ENCODE measurements around the gene DCLRE1A.
"Not testable (repeated sequence)": the region's sequence is repeated elsewhere in the genome, so short reads cannot be mapped to it uniquely, and the experiment has no call there.

The DCLRE1A gene

DNA sequence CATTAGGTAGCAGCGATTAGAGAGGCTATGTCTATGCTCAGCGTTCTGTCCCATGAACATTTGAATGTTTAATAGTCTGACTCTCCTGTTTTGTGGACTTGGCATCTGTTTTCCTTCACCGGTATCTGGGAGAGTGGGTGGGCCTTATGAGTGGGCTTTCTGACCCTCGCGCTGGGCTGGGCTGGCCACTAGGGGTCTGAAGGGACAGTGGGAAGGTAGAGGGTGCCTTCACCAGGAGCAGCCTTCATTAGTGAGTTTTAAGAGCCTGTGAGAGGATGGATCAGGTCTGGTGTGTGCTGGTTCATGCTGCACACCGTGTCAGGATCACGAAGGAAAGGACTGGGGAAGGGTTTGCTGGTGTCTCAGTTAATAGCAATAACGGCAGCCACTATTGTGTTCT lies 33.4 kb downstream of the DCLRE1A start:
- TF ChIP-seq, protein P1, sequence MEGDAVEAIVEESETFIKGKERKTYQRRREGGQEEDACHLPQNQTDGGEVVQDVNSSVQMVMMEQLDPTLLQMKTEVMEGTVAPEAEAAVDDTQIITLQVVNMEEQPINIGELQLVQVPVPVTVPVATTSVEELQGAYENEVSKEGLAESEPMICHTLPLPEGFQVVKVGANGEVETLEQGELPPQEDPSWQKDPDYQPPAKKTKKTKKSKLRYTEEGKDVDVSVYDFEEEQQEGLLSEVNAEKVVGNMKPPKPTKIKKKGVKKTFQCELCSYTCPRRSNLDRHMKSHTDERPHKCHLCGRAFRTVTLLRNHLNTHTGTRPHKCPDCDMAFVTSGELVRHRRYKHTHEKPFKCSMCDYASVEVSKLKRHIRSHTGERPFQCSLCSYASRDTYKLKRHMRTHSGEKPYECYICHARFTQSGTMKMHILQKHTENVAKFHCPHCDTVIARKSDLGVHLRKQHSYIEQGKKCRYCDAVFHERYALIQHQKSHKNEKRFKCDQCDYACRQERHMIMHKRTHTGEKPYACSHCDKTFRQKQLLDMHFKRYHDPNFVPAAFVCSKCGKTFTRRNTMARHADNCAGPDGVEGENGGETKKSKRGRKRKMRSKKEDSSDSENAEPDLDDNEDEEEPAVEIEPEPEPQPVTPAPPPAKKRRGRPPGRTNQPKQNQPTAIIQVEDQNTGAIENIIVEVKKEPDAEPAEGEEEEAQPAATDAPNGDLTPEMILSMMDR (IDR thresholded peaks at IDR 0.05; ENCODE audit: low read depth, low read length) = no peak
- no peak for DNase-seq (ENCODE audit: extremely low read depth, low read depth)

DNA sequence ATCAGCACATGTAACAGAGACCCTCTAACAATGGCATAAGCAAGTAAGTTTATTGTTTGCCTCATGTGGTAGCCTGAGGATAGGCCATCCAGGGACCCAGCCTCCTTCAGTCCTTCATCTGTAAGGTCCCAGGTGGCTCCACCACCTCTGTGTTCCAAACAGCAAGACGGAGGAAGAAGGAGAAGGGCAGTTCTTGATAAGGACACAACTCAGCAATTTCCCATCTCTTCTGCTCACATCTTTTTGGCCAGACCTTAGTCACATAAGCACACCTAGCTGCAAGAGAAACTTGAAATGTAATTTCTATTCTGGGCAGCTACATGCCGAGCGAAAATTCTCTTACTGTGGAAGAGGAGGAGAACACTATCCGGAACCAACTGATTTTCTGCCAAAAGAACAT lies 33.9 kb downstream of the DCLRE1A start:
- DNase-seq (ENCODE audit: extremely low read depth, low read depth) = no peak
- TF ChIP-seq, protein P1 (IDR thresholded peaks at IDR 0.05; ENCODE audit: low read depth, low read length) = no peak

DNA sequence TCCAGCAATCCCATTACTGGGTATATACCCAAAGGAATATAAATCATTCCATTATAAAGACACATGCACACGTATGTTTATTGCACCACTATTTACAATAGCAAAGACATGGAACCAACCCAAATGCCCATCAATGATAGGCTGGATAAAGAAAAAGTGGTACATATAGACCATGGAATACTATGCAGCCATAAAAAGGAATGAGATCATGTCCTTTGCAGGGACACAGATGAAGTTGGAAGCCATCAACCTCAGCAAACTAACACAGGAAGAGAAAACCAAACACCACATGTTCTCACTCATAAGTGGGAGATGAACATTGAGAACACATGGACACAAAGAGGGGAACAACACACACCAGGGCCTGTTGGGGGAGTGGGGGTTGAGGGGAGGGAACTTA lies 39.2 kb downstream of the DCLRE1A start:
- DNase-seq (ENCODE audit: extremely low read depth, low read depth) = not testable (repeated sequence)

DNA sequence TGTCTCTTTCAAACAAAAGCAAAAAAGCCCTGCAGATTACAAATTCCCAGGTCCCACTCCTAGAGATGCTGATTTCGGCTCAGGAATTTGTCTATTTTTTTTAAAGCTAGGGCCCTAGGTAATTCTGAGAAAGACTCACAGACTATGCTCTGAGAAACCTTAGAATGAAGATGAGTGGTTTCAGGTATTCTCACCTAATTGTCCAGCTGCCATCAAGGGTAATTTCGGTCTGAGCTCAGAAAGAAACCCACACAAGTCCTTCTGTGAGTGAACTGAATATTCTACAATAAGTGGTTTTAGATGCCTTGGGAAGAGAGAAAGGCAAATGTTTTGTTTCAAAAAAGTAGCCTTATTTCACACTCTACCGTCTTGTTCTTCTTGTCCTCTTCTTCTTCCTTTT lies 45.7 kb downstream of the DCLRE1A start:
- no peak for DNase-seq (ENCODE audit: extremely low read depth, low read depth)
- TF ChIP-seq, protein P1 (IDR thresholded peaks at IDR 0.05; ENCODE audit: low read depth, low read length) = no peak

DNA sequence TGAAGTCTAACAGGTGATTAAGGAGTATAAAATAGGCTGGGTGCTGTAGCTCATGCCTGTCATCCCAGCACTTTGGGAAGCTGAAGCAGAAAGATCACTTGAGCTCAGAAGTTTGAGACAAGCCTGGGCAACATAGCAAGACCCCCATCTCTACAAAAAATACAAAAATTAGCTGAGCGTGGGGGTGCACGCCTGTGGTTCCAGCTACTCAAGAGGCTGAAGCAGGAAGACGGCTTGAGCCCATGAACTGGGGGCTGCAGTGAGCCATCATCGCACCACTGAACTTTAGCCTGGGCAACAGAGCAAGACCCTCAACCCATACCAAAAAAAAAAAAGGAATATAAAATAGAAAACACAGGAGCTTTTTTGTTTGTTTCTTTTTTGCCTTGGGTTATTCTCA lies 47.4 kb downstream of the DCLRE1A start:
- DNase-seq (ENCODE audit: extremely low read depth, low read depth) = no peak
- TF ChIP-seq, protein P1 (IDR thresholded peaks at IDR 0.05; ENCODE audit: low read depth, low read length) = no peak

DNA sequence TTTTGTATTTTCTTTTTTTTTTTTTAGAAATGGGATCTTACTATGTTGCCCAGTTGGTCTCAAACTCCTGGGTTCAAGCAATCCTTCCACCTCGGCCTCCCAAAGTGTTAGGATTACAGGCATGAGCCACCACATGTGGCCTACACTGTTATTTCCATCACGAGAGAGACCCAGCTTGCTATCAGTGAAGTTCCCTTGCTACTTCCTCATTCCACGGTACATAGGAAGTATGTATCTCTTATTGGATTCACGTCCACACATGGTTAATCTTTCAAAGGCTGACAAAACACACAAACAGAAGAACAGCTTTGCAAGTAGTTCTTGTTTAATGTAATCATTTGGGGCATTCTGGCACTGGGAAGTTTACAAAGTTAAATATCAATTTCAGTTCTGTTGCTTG lies 50.9 kb downstream of the DCLRE1A start:
- DNase-seq (ENCODE audit: extremely low read depth, low read depth) = no peak
- TF ChIP-seq, protein P1 (IDR thresholded peaks at IDR 0.05; ENCODE audit: low read depth, low read length) = no peak

DNA sequence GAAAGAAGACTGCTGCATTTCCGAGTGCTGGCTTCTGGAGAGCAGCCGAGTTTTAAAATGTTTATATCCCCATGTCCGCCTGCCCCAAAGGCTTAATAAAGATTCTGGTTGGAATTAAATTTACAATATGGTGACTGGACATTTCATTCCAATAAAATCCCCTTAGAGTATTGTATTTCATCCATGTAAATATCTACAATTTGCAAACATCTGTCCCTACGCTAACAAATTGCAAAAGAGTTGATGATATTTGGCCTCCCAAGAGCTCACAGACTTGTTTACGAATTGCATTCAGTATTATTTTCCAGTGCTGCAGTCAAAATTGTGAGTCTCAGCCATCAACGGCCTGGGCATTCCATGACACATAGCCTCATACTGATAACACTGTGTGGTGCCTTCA lies 52.3 kb downstream of the DCLRE1A start:
- DNase-seq (ENCODE audit: extremely low read depth, low read depth) = peak; percentile 14
- TF ChIP-seq, protein P1 (IDR thresholded peaks at IDR 0.05; ENCODE audit: low read depth, low read length) = no peak

DNA sequence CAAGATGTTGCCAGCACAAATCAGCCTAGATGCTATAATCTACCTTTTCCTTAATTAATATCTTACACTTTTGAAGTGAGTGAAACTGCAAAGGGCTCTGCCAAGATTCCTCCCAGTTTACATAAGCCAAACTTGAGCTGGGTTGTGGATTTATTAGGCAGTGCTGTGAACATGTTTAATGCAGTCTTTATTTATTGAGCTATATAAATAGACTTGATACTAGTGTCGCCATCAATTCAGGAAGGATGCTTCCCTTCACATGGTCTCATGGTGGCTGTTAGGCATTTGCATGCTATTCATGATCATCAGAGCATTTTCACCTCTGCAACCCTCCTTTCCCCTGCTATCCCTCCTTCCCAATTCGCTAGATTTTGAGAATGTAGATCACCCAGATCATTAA lies 62.2 kb downstream of the DCLRE1A start:
- DNase-seq (ENCODE audit: extremely low read depth, low read depth) = no peak

More for the DNA sequence above, 62.2 kb downstream of the DCLRE1A start:
- TF ChIP-seq, protein P1 (IDR thresholded peaks at IDR 0.05; ENCODE audit: low read depth, low read length) = no peak

Data from AG09319 (cell line).